ENCODE results near the gene ACO2. TPM values are rescaled to one million over a fixed set of nuclear protein-coding genes. Genes with fewer than 3 reads are reported as not detected.

The ACO2 gene
- total and polyA plus RNA-seq, 11 donors, result 375 to 1,146 (median 739) TPM

- no peak overlapping the region for H3K4me3 ChIP-seq
- no peak for DNase-seq
- peaks cover 0 to 5% (median 0%) of the 10 kb centered on the region in 9 donors for H3K36me3 ChIP-seq
- H3K27me3 ChIP-seq, result no peaks in the 10 kb centered on the region
- peaks cover 3 to 99% (median 77%) of the 10 kb centered on the region in 12 donors for H3K4me1 ChIP-seq
- peak overlapping the region in 9 of 12 donors; percentile 11 to 83 (median 36) for H3K27ac ChIP-seq
- WGBS, 4 donors, result 55 to 58% (median 57%) methylated on average over 8 of the region's 8 CpGs
- intact Hi-C loops (cut with DNase I), result no loop called here
- ATAC-seq, result no peak
- no peaks in the 10 kb centered on the region for H3K9me3 ChIP-seq
- TF ChIP-seq POLR2A (IDR thresholded peaks at IDR 0.05), result no peak
- no peak for TF ChIP-seq CTCF (IDR thresholded peaks at IDR 0.05)
Measured at GRCh38 chr22:41487037-41487935, 18.4 kb downstream of the ACO2 start.

GRCh38 chr22:41488076-41488475 lies 19.2 kb downstream of the ACO2 start:
- peaks cover 3 to 99% (median 74%) of the 10 kb centered on the region in 12 donors for H3K4me1 ChIP-seq
- TF ChIP-seq POLR2A (IDR thresholded peaks at IDR 0.05), result no peak
- TF ChIP-seq CTCF (IDR thresholded peaks at IDR 0.05), result no peak
- no peak overlapping the region for H3K4me3 ChIP-seq
- intact Hi-C loops (cut with DNase I), result no loop called here
- ATAC-seq (no peak), DNase-seq (no peak)
- H3K36me3 ChIP-seq, result peaks cover 0 to 5% (median 0%) of the 10 kb centered on the region in 9 donors
- no peaks in the 10 kb centered on the region for H3K27me3 ChIP-seq
- peak overlapping the region in 11 of 12 donors; percentile 2 to 83 (median 43) for H3K27ac ChIP-seq
- H3K9me3 ChIP-seq, result no peaks in the 10 kb centered on the region
- WGBS, 4 donors, result 47 to 67% (median 52%) methylated on average over 4 of the region's 4 CpGs

GRCh38 chr22:41488596-41489385 lies 19.9 kb downstream of the ACO2 start:
- intact Hi-C loops (cut with DNase I), result no loop called here
- H3K4me1 ChIP-seq, result peaks cover 3 to 99% (median 75%) of the 10 kb centered on the region in 12 donors
- no peak for DNase-seq

More at GRCh38 chr22:41488596-41489385, 19.9 kb downstream of the ACO2 start:
- no peak overlapping the region for H3K4me3 ChIP-seq
- no peaks in the 10 kb centered on the region for H3K27me3 ChIP-seq
- peaks cover 0 to 5% (median 0%) of the 10 kb centered on the region in 9 donors for H3K36me3 ChIP-seq
- TF ChIP-seq POLR2A (IDR thresholded peaks at IDR 0.05) (no peak), CTCF (IDR thresholded peaks at IDR 0.05) (no peak)
- no peaks in the 10 kb centered on the region for H3K9me3 ChIP-seq
- ATAC-seq, result no peak
- H3K27ac ChIP-seq, result peak overlapping the region in 11 of 12 donors; percentile 2 to 83 (median 53)
- 36 to 63% (median 58%) methylated on average over 3 of the region's 3 CpGs for WGBS, 4 donors
